IMR-90 (cell line): Measurements from ENCODE around the gene SEC11A. TPM values are rescaled to one million over a fixed set of nuclear protein-coding genes. Genes with fewer than 3 reads are reported as not detected.

ENCODE experiments used
- ATAC-seq: fragments of 200-7000 bp; cut with Tn5 transposase; 2 replicates; pipeline ENCODE4 v1.9.1; 2020; ENCODE audit warnings: low read depth, mild to moderate bottlenecking, moderate library complexity
- BruUV-seq: library from RNA; stranded (reverse); fragments of 400-500 nt; replicated peaks from 2 replicates; lab custom pipeline; 2021; lab: Mats Ljungman, UMichigan
- CTCF ChIA-PET: fragments of 300-600 bp; formaldehyde crosslinking; extraction: SDS; loops from one replicate; lab custom pipeline; 2021; ENCODE audit warnings: antibody characterized with exemption; lab: Yijun Ruan, JAX
- POLR2A ChIA-PET: fragments of 300-600 bp; sonication (Branson Sonifier 250); formaldehyde crosslinking; loops from one replicate; lab custom pipeline; 2022; ENCODE audit warnings: antibody characterized with exemption; ENCODE audit not compliant: unreplicated experiment; lab: Charles Lee
- DNase-seq: peaks from one replicate; pipeline ENCODE4 v3.0.0; 2013
- H2AFZ ChIP-seq: replicated peaks from 2 replicates; pipeline ENCODE3; 2013; ENCODE audit warnings: low read length, mild to moderate bottlenecking; ENCODE audit not compliant: poor library complexity
- H2AK5ac ChIP-seq: 2 replicates; pipeline ENCODE4 v1.6.1; 2013; ENCODE audit warnings: low read depth, low read length, inconsistent platforms
- H2AK9ac ChIP-seq: replicated peaks from 2 replicates; pipeline ENCODE3; 2013; ENCODE audit warnings: mild to moderate bottlenecking, low read depth, low read length, moderate library complexity; ENCODE audit not compliant: poor library complexity
- H2BK120ac ChIP-seq: 2 replicates; pipeline ENCODE4 v1.6.1; 2013; ENCODE audit warnings: low read depth, low read length, inconsistent platforms
- H2BK15ac ChIP-seq: 3 replicates; pipeline ENCODE4 v1.6.1; 2013; ENCODE audit warnings: low read depth, low read length, inconsistent platforms
- H2BK20ac ChIP-seq: 2 replicates; pipeline ENCODE4 v1.6.1; 2013; ENCODE audit warnings: low read depth, mild to moderate bottlenecking, inconsistent platforms, low read length, moderate library complexity
- H2BK5ac ChIP-seq: 2 replicates; pipeline ENCODE4 v1.6.1; 2013; ENCODE audit warnings: mild to moderate bottlenecking, low read depth, low read length, inconsistent platforms; ENCODE audit not compliant: poor library complexity, severe bottlenecking
- H3K14ac ChIP-seq: replicated peaks from 2 replicates; pipeline ENCODE4 v1.6.1; 2013; ENCODE audit warnings: low read depth, low read length, inconsistent platforms
- H3K18ac ChIP-seq: 2 replicates; pipeline ENCODE4 v1.6.1; 2013; ENCODE audit warnings: low read depth, low read length, control low read depth
- H3K23ac ChIP-seq: 2 replicates; pipeline ENCODE4 v1.6.1; 2013; ENCODE audit warnings: low read depth, low read length, inconsistent platforms
- H3K27ac ChIP-seq: 2 replicates; pipeline ENCODE4 v1.5.1; 2013; ENCODE audit warnings: mild to moderate bottlenecking, control low read depth, low read length; ENCODE audit not compliant: insufficient read depth
- H3K27me3 ChIP-seq: 2 replicates; pipeline ENCODE4 v1.6.1; 2013; ENCODE audit warnings: low read length; ENCODE audit not compliant: control insufficient read depth, insufficient read depth
- H3K36me3 ChIP-seq: 2 replicates; pipeline ENCODE4 v1.6.1; 2013; ENCODE audit warnings: low read length, mixed read lengths; ENCODE audit not compliant: control insufficient read depth, insufficient read depth
- H3K4ac ChIP-seq: 2 replicates; pipeline ENCODE4 v1.6.1; 2013; ENCODE audit warnings: low read depth, low read length, inconsistent platforms
- H3K4me1 ChIP-seq: 2 replicates; pipeline ENCODE4 v1.6.1; 2013; ENCODE audit warnings: low read length, mixed read lengths; ENCODE audit not compliant: control insufficient read depth, insufficient read depth
- H3K4me2 ChIP-seq: 2 replicates; pipeline ENCODE4 v1.6.1; 2013; ENCODE audit warnings: low read depth, mild to moderate bottlenecking, control low read depth, low read length, moderate library complexity
- H3K4me3 ChIP-seq: 2 replicates; pipeline ENCODE4 v1.5.1; 2013; ENCODE audit warnings: low read depth, mild to moderate bottlenecking, control low read depth, low read length, moderate library complexity; ENCODE audit not compliant: insufficient read depth
- H3K56ac ChIP-seq: 2 replicates; pipeline ENCODE4 v1.6.1; 2013; ENCODE audit warnings: low read length, inconsistent platforms; ENCODE audit not compliant: insufficient read depth; ENCODE audit errors: extremely low read depth
- H3K79me1 ChIP-seq, 2 experiments: 2 replicates each; pipeline ENCODE4 v1.6.1; 2013; ENCODE audit warnings: low read length in 2 of 2, inconsistent platforms in 1 of 2, low read depth in 1 of 2
- H3K9ac ChIP-seq: 2 replicates; pipeline ENCODE4 v1.6.1; 2013; ENCODE audit warnings: low read depth, low read length, control low read depth
- H3K9me1 ChIP-seq: 2 replicates; pipeline ENCODE4 v1.6.1; 2013; ENCODE audit warnings: low read length, inconsistent platforms; ENCODE audit not compliant: insufficient read depth
- H3K9me3 ChIP-seq: 2 replicates; pipeline ENCODE4 v1.6.1; 2013; ENCODE audit warnings: low read length; ENCODE audit not compliant: control insufficient read depth, insufficient read depth
- H4K20me1 ChIP-seq: 2 replicates; pipeline ENCODE4 v1.6.1; 2013; ENCODE audit warnings: low read length, inconsistent platforms; ENCODE audit not compliant: insufficient read depth
- H4K5ac ChIP-seq: 2 replicates; pipeline ENCODE4 v1.6.1; 2013; ENCODE audit warnings: mild to moderate bottlenecking, low read depth, low read length, control low read depth
- H4K8ac ChIP-seq, 2 experiments: 2 replicates each; pipeline ENCODE4 v1.6.1; 2013; ENCODE audit warnings: low read depth in 2 of 2, low read length in 2 of 2, control low read depth in 1 of 2, inconsistent platforms in 1 of 2
- H4K91ac ChIP-seq: 2 replicates; pipeline ENCODE4 v1.6.1; 2013; ENCODE audit warnings: low read depth, low read length, inconsistent platforms; ENCODE audit not compliant: insufficient read depth
- BHLHE40 ChIP-seq: fragments of 150-350 bp; IDR thresholded peaks from 2 replicates; pipeline ENCODE4 v1.6.1; 2016; ENCODE audit warnings: mild to moderate bottlenecking, low read depth, low read length
- CEBPB ChIP-seq: IDR thresholded peaks from 2 replicates; pipeline ENCODE4 v1.6.1; 2012; ENCODE audit warnings: low read depth, low read length, improper control_type of control experiment
- CHD1 ChIP-seq: IDR thresholded peaks from 2 replicates; pipeline ENCODE4 v1.6.1; 2012; ENCODE audit warnings: low read depth, low read length, improper control_type of control experiment
- CTCF ChIP-seq: conservative IDR thresholded peaks from 2 replicates; pipeline ENCODE4 v1.5.1; 2012; ENCODE audit warnings: mild to moderate bottlenecking, low read depth, low read length, improper control_type of control experiment
- ELK1 ChIP-seq: fragments of 150-350 bp; IDR thresholded peaks from 2 replicates; pipeline ENCODE4 v1.6.1; 2016; ENCODE audit warnings: low read depth, mild to moderate bottlenecking, low read length, moderate library complexity, borderline replicate concordance
- FOS ChIP-seq: fragments of 150-350 bp; IDR thresholded peaks from 2 replicates; pipeline ENCODE4 v1.6.1; 2016; ENCODE audit warnings: low read depth, low read length
- MAFK ChIP-seq: IDR thresholded peaks from 2 replicates; pipeline ENCODE4 v1.6.1; 2012; ENCODE audit warnings: low read depth, low read length, improper control_type of control experiment
- MAZ ChIP-seq: IDR thresholded peaks from 2 replicates; pipeline ENCODE4 v1.6.1; 2012; ENCODE audit warnings: low read depth, mild to moderate bottlenecking, low read length, improper control_type of control experiment, moderate library complexity, borderline replicate concordance
- MXI1 ChIP-seq: IDR thresholded peaks from 2 replicates; pipeline ENCODE4 v1.6.1; 2012; ENCODE audit warnings: low read depth, mild to moderate bottlenecking, low read length, moderate library complexity, borderline replicate concordance
- NFE2L2 ChIP-seq: fragments of 150-350 bp; IDR thresholded peaks from 2 replicates; pipeline ENCODE4 v1.6.1; 2016; ENCODE audit warnings: low read depth, mild to moderate bottlenecking, low read length
- POLR2A ChIP-seq: IDR thresholded peaks from 2 replicates; pipeline ENCODE4 v1.6.1; 2012; ENCODE audit warnings: mild to moderate bottlenecking, low read depth, low read length
- RAD21 ChIP-seq: IDR thresholded peaks from 2 replicates; pipeline ENCODE4 v1.6.1; 2012; ENCODE audit warnings: low read length, improper control_type of control experiment
- RCOR1 ChIP-seq: IDR thresholded peaks from 2 replicates; pipeline ENCODE4 v1.6.1; 2012; ENCODE audit warnings: mild to moderate bottlenecking, low read length, improper control_type of control experiment; ENCODE audit not compliant: insufficient replicate concordance
- RFX5 ChIP-seq: IDR thresholded peaks from 2 replicates; pipeline ENCODE4 v1.8.0; 2012; ENCODE audit warnings: low read depth, mild to moderate bottlenecking, low read length, moderate library complexity
- SMC3 ChIP-seq: fragments of 150-350 bp; IDR thresholded peaks from 2 replicates; pipeline ENCODE4 v1.6.1; 2016; ENCODE audit warnings: low read depth, mild to moderate bottlenecking, antibody characterized with exemption, low read length, moderate library complexity
- USF2 ChIP-seq: fragments of 150-350 bp; IDR thresholded peaks from 2 replicates; pipeline ENCODE4 v1.6.1; 2017; ENCODE audit warnings: mild to moderate bottlenecking, antibody characterized with exemption, low read length, low read depth
- WGBS, 2 experiments: methylation state at CpG; one replicate each; pipeline versions ENCODE4 v1.1.5 to v1.1.7; 2013; ENCODE audit warnings: missing lambda C conversion rate in 2 of 2; ENCODE audit not compliant: insufficient read length in 1 of 2; ENCODE audit errors: extremely low coverage in 2 of 2; 5-methylcytosine and 5-hydroxymethylcytosine counted together
- dilution Hi-C: fragments of 300-500 bp; cut with HindIII; formaldehyde crosslinking; loops from one replicate; pipeline ENCODE4 v1.14.3; 2018; ENCODE audit warnings: low sequenced_read_pairs; ENCODE audit not compliant: unreplicated experiment
- in situ Hi-C: fragments of 300-500 bp; cut with MboI; formaldehyde crosslinking; loops from 3 replicates; pipeline ENCODE4 v1.14.3; 2019; ENCODE audit warnings: low sequenced_read_pairs, inconsistent platforms, mixed read lengths
- intact Hi-C: fragments of 100-400 bp; cut with micrococcal nuclease; formaldehyde crosslinking; loops from 2 replicates; pipeline ENCODE4 v1.10.0; 2022
- polyA plus RNA-seq, 3 experiments: library from polyadenylated mRNA; depleted of rRNA; stranded (reverse); fragments of >200 nt; gene quantifications; 2 replicates each; pipeline ENCODE4 v1.2.3, GENCODE V29; 2012; ENCODE audit warnings: low replicate concordance in 1 of 3
- total RNA-seq: library from RNA; depleted of rRNA; stranded (reverse); fragments of >200 nt; gene quantifications from 2 replicates; pipeline ENCODE4 v1.2.3, GENCODE V29; 2012

The SEC11A gene
- total and polyA plus RNA-seq, 2 of the 4 experiments (the other 2 are of a cell fraction) = 62.4 to 108 TPM

GRCh38 chr15:84620626-84621025 is 95.3 kb downstream of the SEC11A start:
- peaks cover 28% of the 10 kb centered on the region for H3K9me3 ChIP-seq
- POLR2A ChIA-PET = no interaction called here

More at GRCh38 chr15:84620626-84621025, 95.3 kb downstream of the SEC11A start:
- Histone ChIP-seq H4K5ac (no peak overlapping the region), H3K36me3 (peaks cover 33% of the 10 kb centered on the region), H3K4me3 (no peak overlapping the region), H3K14ac (no peak overlapping the region), H4K91ac (no peak overlapping the region), H4K20me1 (no peaks in the 10 kb centered on the region), H3K9me1 (no peaks in the 10 kb centered on the region), H2BK20ac (no peak overlapping the region), H4K8ac (no peak overlapping the region), H3K27ac (no peak overlapping the region), H2AK5ac (no peak overlapping the region), H2BK15ac (no peak overlapping the region), H3K56ac (no peak overlapping the region), H2BK120ac (no peak overlapping the region), H3K9ac (no peak overlapping the region), H2AFZ (no peak overlapping the region), H2AK9ac (no peak overlapping the region), H3K4me1 (no peaks in the 10 kb centered on the region), H3K18ac (no peak overlapping the region), H3K4me2 (no peak overlapping the region), H3K4ac (no peak overlapping the region), H3K23ac (no peak overlapping the region), H3K79me1 (peaks cover 19 to 21% of the 10 kb centered on the region in 2 experiments), H3K27me3 (no peaks in the 10 kb centered on the region), H2BK5ac (no peak overlapping the region)
- CTCF ChIA-PET = no interaction called here
- in situ Hi-C loops = no loop called here
- WGBS, 2 experiments = 100% methylated on average over 1 of the region's 8 CpGs; no CpG with 5 or more reads in 1 of the 2 experiments
- no TSS peak for BruUV-seq
- dilution Hi-C loops = no loop called here
- DNase-seq (no peak), ATAC-seq (no peak)
- TF ChIP-seq MAZ = no peak
- TF ChIP-seq CTCF = no peak
- no peak for TF ChIP-seq RAD21
- TF ChIP-seq ELK1 = no peak
- TF ChIP-seq USF2 = no peak
- TF ChIP-seq RFX5 = no peak
- no peak for TF ChIP-seq POLR2A
- TF ChIP-seq MAFK = no peak
- no peak for TF ChIP-seq MXI1
- TF ChIP-seq BHLHE40 = no peak
- TF ChIP-seq RCOR1 = no peak
- TF ChIP-seq CEBPB = no peak
- TF ChIP-seq CHD1 = no peak
- no peak for TF ChIP-seq NFE2L2
- no peak for TF ChIP-seq FOS
- TF ChIP-seq SMC3 = no peak
- intact Hi-C loops = no loop called here
